ENCODE data around the gene THSD4. TPM values are rescaled to one million over a fixed set of nuclear protein-coding genes. Genes with fewer than 3 reads are reported as not detected.

THSD4 gene
- total and polyA plus RNA-seq, 2 of the 4 experiments (the other 2 are of a cell fraction) = 25.5 to 31.1 TPM

GRCh38 chr15:71148048-71148447 lies 32.8 kb downstream of the THSD4 start:
- POLR2A ChIA-PET (ENCODE audit: unreplicated experiment) = no interaction called here
- TF ChIP-seq FOS (IDR thresholded peaks at IDR 0.05; ENCODE audit: low read depth, low read length) (no peak), MAZ (IDR thresholded peaks at IDR 0.05; ENCODE audit: borderline replicate concordance, low read depth, low read length) (no peak)
- H3K79me1 ChIP-seq (ENCODE audit: low read depth in 1 of 2, low read length in 2 of 2) = peaks cover 15 to 49% of the 10 kb centered on the region in 2 experiments

More at GRCh38 chr15:71148048-71148447, 32.8 kb downstream of the THSD4 start:
- CTCF ChIA-PET = no interaction called here
- Histone ChIP-seq H2AK5ac (ENCODE audit: low read depth, low read length) (no peak overlapping the region), H3K18ac (ENCODE audit: low read depth, low read length) (no peak overlapping the region), H3K36me3 (ENCODE audit: control insufficient read depth, insufficient read depth, low read length) (no peaks in the 10 kb centered on the region; the same call in 1 of the 2 replicates), H4K20me1 (ENCODE audit: insufficient read depth, low read length) (peaks cover 7% of the 10 kb centered on the region; the same call in 1 of the 2 replicates), H3K27me3 (ENCODE audit: control insufficient read depth, insufficient read depth, low read length) (no peaks in the 10 kb centered on the region), H3K27ac (ENCODE audit: insufficient read depth, low read length) (no peak overlapping the region), H3K4me3 (ENCODE audit: insufficient read depth, low read depth, low read length) (no peak overlapping the region), H2BK20ac (ENCODE audit: low read depth, low read length) (no peak overlapping the region), H3K23ac (ENCODE audit: low read depth, low read length) (no peak overlapping the region), H3K4me2 (ENCODE audit: low read depth, low read length) (no peak overlapping the region), H3K9me1 (ENCODE audit: insufficient read depth, low read length) (peaks cover 9% of the 10 kb centered on the region; the same call in 1 of the 2 replicates), H4K91ac (ENCODE audit: insufficient read depth, low read depth, low read length) (no peak overlapping the region), H3K56ac (ENCODE audit: extremely low read depth, insufficient read depth, low read length) (no peak overlapping the region), H2BK15ac (ENCODE audit: low read depth, low read length) (no peak overlapping the region), H3K9ac (ENCODE audit: low read depth, low read length) (no peak overlapping the region), H3K4me1 (ENCODE audit: control insufficient read depth, insufficient read depth, low read length) (peaks cover 11% of the 10 kb centered on the region), H2AFZ (replicated peaks; ENCODE audit: low read length, poor library complexity) (no peak overlapping the region), H3K9me3 (ENCODE audit: control insufficient read depth, insufficient read depth, low read length) (no peaks in the 10 kb centered on the region), H3K14ac (replicated peaks; ENCODE audit: low read depth, low read length) (no peak overlapping the region), H2BK5ac (ENCODE audit: low read depth, low read length, poor library complexity, severe bottlenecking) (no peak overlapping the region), H3K4ac (ENCODE audit: low read depth, low read length) (no peak overlapping the region), H4K5ac (ENCODE audit: low read depth, low read length) (no peak overlapping the region), H2BK120ac (ENCODE audit: low read depth, low read length) (no peak overlapping the region), H2AK9ac (replicated peaks; ENCODE audit: low read depth, low read length, poor library complexity) (no peak overlapping the region), H4K8ac (ENCODE audit: low read depth in 2 of 2, low read length in 2 of 2) (no peak overlapping the region)
- dilution Hi-C loops (cut with HindIII; ENCODE audit: low sequenced_read_pairs, unreplicated experiment) = no loop called here
- DNase-seq (no peak), ATAC-seq (ENCODE audit: low read depth) (no peak)
- no TSS peak for BruUV-seq (replicated peaks)
- intact Hi-C loops (cut with micrococcal nuclease) = no loop called here
- in situ Hi-C loops (cut with MboI; ENCODE audit: low sequenced_read_pairs) = no loop called here
- no CpG with 5 or more reads among the region's 6 CpGs for WGBS, 2 experiments (ENCODE audit: extremely low coverage in 2 of 2, insufficient read length in 1 of 2)

Measured in IMR-90 (cell line).